GM15510 (cell line): ENCODE measurements around the gene CSNK1E.

Experiments
- POLR2A ChIP-seq: IDR thresholded peaks from 3 replicates; pipeline ENCODE4 v1.6.1; 2011; ENCODE audit warnings: borderline replicate concordance; ENCODE audit not compliant: insufficient read length; ENCODE audit errors: extremely low read depth

CSNK1E gene

GRCh38 chr22:38312261-38312800 is 4.9 kb downstream of the CSNK1E start:
- TF ChIP-seq POLR2A, result no peak

GRCh38 chr22:38311323-38311620 is 6.0 kb downstream of the CSNK1E start:
- TF ChIP-seq POLR2A, result no peak

GRCh38 chr22:38310518-38311322 is 6.5 kb downstream of the CSNK1E start:
- no peak for TF ChIP-seq POLR2A

GRCh38 chr22:38309614-38310517 is 7.4 kb downstream of the CSNK1E start:
- TF ChIP-seq POLR2A, result no peak

GRCh38 chr22:38308791-38309498 is 8.3 kb downstream of the CSNK1E start:
- no peak for TF ChIP-seq POLR2A

- no peak for TF ChIP-seq POLR2A
These were observed 11.5 kb downstream of the CSNK1E start for GRCh38 chr22:38305471-38306448.

GRCh38 chr22:38304526-38304925 is 12.7 kb downstream of the CSNK1E start:
- no peak for TF ChIP-seq POLR2A

GRCh38 chr22:38303974-38304373 is 13.3 kb downstream of the CSNK1E start:
- TF ChIP-seq POLR2A, result no peak

GRCh38 chr22:38302906-38303305 is 14.3 kb downstream of the CSNK1E start:
- TF ChIP-seq POLR2A, result no peak

GRCh38 chr22:38300946-38301345 is 16.3 kb downstream of the CSNK1E start:
- TF ChIP-seq POLR2A, result no peak

GRCh38 chr22:38300197-38300945 is 16.9 kb downstream of the CSNK1E start:
- TF ChIP-seq POLR2A, result no peak

GRCh38 chr22:38299770-38300102 is 17.5 kb downstream of the CSNK1E start:
- no peak for TF ChIP-seq POLR2A

GRCh38 chr22:38298312-38299005 is 18.8 kb downstream of the CSNK1E start:
- TF ChIP-seq POLR2A, result no peak
